ENCODE measurements around the gene CENATAC. TPM values are rescaled to one million over a fixed set of nuclear protein-coding genes. Genes with fewer than 3 reads are reported as not detected.
A peak's percentile ranks its signal among the peaks of the same experiment; 100 is the strongest.
"Not testable (repeated sequence)": the region's sequence is repeated elsewhere in the genome, so short reads cannot be mapped to it uniquely, and the experiment has no call there.

CENATAC gene
- total RNA-seq, 2 experiments from 2014 or later, result 47.7 to 60.6 TPM

DNA sequence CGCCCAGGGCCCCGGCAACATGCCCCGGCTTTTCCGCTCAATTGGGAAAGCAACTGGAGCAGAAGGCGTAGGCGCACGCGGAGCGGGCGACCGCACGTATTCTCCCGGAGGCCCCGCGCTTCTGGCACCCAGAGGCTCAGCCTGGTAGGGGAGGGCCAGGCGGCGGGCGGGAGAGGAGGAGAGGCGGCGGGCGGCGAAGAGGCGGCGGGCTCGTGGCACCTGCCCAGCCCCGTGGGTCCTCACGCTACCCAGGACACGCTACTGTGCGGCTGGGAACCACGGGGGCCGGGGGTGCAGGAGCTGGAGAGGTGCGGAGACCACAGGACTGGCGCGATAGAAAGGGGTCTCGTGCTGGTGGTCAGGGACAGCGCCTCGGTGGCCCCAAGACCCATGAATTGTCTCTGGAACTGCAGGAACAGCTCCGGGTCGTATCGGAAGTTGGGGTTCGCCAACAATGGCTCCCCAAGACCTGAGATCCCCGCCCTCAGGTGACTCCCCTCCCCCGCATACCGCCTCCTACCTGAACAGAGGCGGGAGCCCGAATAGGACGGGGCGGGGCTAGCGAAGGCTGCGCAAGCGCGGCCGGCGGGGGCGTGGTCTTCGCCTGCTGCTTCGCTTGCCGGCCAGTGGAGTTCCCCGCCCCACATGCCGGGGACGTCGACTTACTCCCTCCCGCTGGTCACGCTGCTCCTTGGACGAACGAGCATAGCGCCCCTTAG lies 32.5 kb downstream of the CENATAC start, which contains the start of gene SLC37A4:
Gene SLC37A4 (minus strand): TSS at position 549 of the 719 bp plus-strand sequence.
- Histone ChIP-seq H3K4me3 (ENCODE audit: low read depth, low read length, poor library complexity, severe bottlenecking) (peak within 1 kb of the TSS; percentile 80), H3K27ac (ENCODE audit: low read depth, low read length, poor library complexity, severe bottlenecking) (peak within 1 kb of the TSS; percentile 4), H3K4me1 (ENCODE audit: insufficient read depth, low read length, poor library complexity, severe bottlenecking) (peaks cover 21% of the 10 kb centered on the region), H3K9me3 (ENCODE audit: low read length) (no peaks in the 10 kb centered on the region), H3K79me2 (ENCODE audit: insufficient read depth, low read depth, low read length) (no peaks in the 10 kb centered on the region), H3K36me3 (ENCODE audit: insufficient read depth, low read length) (peaks cover 6% of the 10 kb centered on the region; the same call in 1 of the 2 replicates), H2AFZ (ENCODE audit: low read length) (peak within 1 kb of the TSS; percentile 69; the same call in 1 of the 2 replicates), H4K20me1 (ENCODE audit: insufficient read depth, low read length) (no peaks in the 10 kb centered on the region), H3K9me2 (ENCODE audit: insufficient read depth, low read length) (no peaks in the 10 kb centered on the region), H3K4me2 (ENCODE audit: low read length) (peak within 1 kb of the TSS; percentile 89)
- BruUV-seq (replicated peaks), result no TSS peak
- CTCF ChIA-PET (ENCODE audit: unreplicated experiment), result no interaction called here
- DNase-seq (ENCODE audit: low spot score), result peak; percentile 99
- POLR2A ChIA-PET, result interaction anchor here (1.0 to 1.6 kb wide), 3 partner anchors 15 to 229 kb away, joined by 3 to 6 read pairs (median 4); no protein-coding TSS in a partner anchor
- TF ChIP-seq, protein P1, sequence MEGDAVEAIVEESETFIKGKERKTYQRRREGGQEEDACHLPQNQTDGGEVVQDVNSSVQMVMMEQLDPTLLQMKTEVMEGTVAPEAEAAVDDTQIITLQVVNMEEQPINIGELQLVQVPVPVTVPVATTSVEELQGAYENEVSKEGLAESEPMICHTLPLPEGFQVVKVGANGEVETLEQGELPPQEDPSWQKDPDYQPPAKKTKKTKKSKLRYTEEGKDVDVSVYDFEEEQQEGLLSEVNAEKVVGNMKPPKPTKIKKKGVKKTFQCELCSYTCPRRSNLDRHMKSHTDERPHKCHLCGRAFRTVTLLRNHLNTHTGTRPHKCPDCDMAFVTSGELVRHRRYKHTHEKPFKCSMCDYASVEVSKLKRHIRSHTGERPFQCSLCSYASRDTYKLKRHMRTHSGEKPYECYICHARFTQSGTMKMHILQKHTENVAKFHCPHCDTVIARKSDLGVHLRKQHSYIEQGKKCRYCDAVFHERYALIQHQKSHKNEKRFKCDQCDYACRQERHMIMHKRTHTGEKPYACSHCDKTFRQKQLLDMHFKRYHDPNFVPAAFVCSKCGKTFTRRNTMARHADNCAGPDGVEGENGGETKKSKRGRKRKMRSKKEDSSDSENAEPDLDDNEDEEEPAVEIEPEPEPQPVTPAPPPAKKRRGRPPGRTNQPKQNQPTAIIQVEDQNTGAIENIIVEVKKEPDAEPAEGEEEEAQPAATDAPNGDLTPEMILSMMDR (conservative IDR thresholded peaks at IDR 0.05; ENCODE audit: low read length), result no peak
- no peak for TF ChIP-seq EZH2phosphoT487 (IDR thresholded peaks at IDR 0.05; ENCODE audit: borderline replicate concordance, low read depth, low read length)
- intact Hi-C loops (cut with micrococcal nuclease; ENCODE audit: unreplicated experiment), result loop anchor here (1.0 kb wide), 1 partner anchor 27 kb away; the partner anchor contains the start of gene HYOU1

DNA sequence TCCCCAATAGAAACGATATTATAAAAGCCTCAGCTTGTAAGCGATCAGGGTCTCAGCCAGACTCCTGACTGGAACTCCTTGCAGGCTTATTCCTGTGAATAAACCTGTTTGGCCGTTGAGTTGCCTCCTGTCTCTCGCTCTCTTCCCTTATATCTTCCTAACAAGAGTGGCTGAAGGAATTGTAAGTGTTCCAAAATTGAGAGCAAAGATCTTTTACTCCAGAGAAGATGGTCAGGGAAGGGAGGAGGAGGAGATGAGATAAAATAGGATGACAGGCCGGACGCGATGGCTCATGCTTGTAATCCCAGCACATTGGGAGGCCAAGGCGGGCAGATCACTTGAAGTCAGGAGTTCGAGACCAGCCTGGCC lies 34.0 kb downstream of the CENATAC start:
- no peak for TF ChIP-seq EZH2phosphoT487 (IDR thresholded peaks at IDR 0.05; ENCODE audit: borderline replicate concordance, low read depth, low read length)
- no peaks in the 10 kb centered on the region for H4K20me1 ChIP-seq (ENCODE audit: insufficient read depth, low read length)
- intact Hi-C loops (cut with micrococcal nuclease; ENCODE audit: unreplicated experiment), result no loop called here
- no peak overlapping the region for H2AFZ ChIP-seq (ENCODE audit: low read length)
- no peaks in the 10 kb centered on the region for H3K79me2 ChIP-seq (ENCODE audit: insufficient read depth, low read depth, low read length)
- H3K4me1 ChIP-seq (ENCODE audit: insufficient read depth, low read length, poor library complexity, severe bottlenecking), result peaks cover 21% of the 10 kb centered on the region
- H3K9me2 ChIP-seq (ENCODE audit: insufficient read depth, low read length), result no peaks in the 10 kb centered on the region
- H3K27ac ChIP-seq (ENCODE audit: low read depth, low read length, poor library complexity, severe bottlenecking), result no peak overlapping the region
- no peaks in the 10 kb centered on the region for H3K36me3 ChIP-seq (ENCODE audit: insufficient read depth, low read length)
- BruUV-seq (replicated peaks), result no TSS peak
- no peak overlapping the region for H3K4me3 ChIP-seq (ENCODE audit: low read depth, low read length, poor library complexity, severe bottlenecking)
- no peak overlapping the region for H3K4me2 ChIP-seq (ENCODE audit: low read length)
- no peaks in the 10 kb centered on the region for H3K9me3 ChIP-seq (ENCODE audit: low read length)
- DNase-seq (ENCODE audit: low spot score), result no peak
- ChIA-PET POLR2A (no interaction called here), CTCF (ENCODE audit: unreplicated experiment) (no interaction called here)

DNA sequence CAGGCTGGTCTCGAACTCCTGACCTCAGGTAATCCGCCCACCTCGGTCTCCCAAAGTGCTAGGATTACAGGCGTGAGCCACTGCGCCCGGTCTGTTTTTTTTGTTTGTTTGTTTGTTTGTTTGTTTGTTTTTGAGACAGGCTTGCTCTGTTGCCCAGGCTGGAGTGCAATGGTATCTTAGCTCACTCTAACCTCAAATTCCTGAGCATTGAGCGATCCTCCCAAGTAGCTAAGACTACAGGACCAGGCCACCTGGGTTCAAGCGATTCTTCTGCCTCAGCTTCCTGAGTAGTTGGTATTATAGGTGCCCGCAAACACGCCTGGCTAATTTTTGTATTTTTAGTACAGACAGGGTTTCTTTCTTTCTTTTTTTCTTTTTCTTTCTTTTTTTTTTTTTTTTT lies 35.5 kb downstream of the CENATAC start:
- POLR2A ChIA-PET, result interaction anchor here (0.6 to 1.5 kb wide), 6 partner anchors 15 to 284 kb away, joined by 3 to 8 read pairs (median 4); partner anchors contain the start of genes RPS25 and TRAPPC4
- H3K4me2 ChIP-seq (ENCODE audit: low read length); H3K4me3 ChIP-seq (ENCODE audit: low read depth, low read length, poor library complexity, severe bottlenecking); intact Hi-C loops (cut with micrococcal nuclease; ENCODE audit: unreplicated experiment); DNase-seq (ENCODE audit: low spot score); H3K9me2 ChIP-seq (ENCODE audit: insufficient read depth, low read length); H3K9me3 ChIP-seq (ENCODE audit: low read length); H3K79me2 ChIP-seq (ENCODE audit: insufficient read depth, low read depth, low read length); CTCF ChIA-PET (ENCODE audit: unreplicated experiment); H4K20me1 ChIP-seq (ENCODE audit: insufficient read depth, low read length); H3K27ac ChIP-seq (ENCODE audit: low read depth, low read length, poor library complexity, severe bottlenecking); BruUV-seq (replicated peaks); H3K36me3 ChIP-seq (ENCODE audit: insufficient read depth, low read length); H2AFZ ChIP-seq (ENCODE audit: low read length): not testable (repeated sequence)
- H3K4me1 ChIP-seq (ENCODE audit: insufficient read depth, low read length, poor library complexity, severe bottlenecking), result peaks cover 19% of the 10 kb centered on the region
